Stromal cell of bone marrow (primary cell): ENCODE measurements around the gene HTR1E.
"Not testable (repeated sequence)": the region's sequence is repeated elsewhere in the genome, so short reads cannot be mapped to it uniquely, and the experiment has no call there.

Experiments used
- DNase-seq: peaks from one replicate; pipeline ENCODE4 v3.0.0-alpha.2; 2012; ENCODE audit warnings: low read depth

The HTR1E gene

GRCh38 chr6:86937219-86938079 lies at the start of gene HTR1E:
HTR1E (plus strand) TSS chr6:86937528; CDS start chr6:87015335, 77,807 bp downstream.
- DNase-seq: no peak

GRCh38 chr6:86888301-86888700 lies 49.0 kb upstream of the HTR1E start:
- no peak for DNase-seq

GRCh38 chr6:86897265-86897664 lies 40.1 kb upstream of the HTR1E start:
- not testable (repeated sequence) for DNase-seq

- no peak for DNase-seq
Observed at GRCh38 chr6:86913795-86914194, 23.5 kb upstream of the HTR1E start.

GRCh38 chr6:86916393-86916792 lies 20.9 kb upstream of the HTR1E start:
- no peak for DNase-seq

GRCh38 chr6:86927138-86927537 lies 10.2 kb upstream of the HTR1E start:
- not testable (repeated sequence) for DNase-seq

- DNase-seq: not testable (repeated sequence)
Observed at GRCh38 chr6:86927859-86928258, 9.5 kb upstream of the HTR1E start.

GRCh38 chr6:86934365-86934764 lies 3.0 kb upstream of the HTR1E start:
- DNase-seq: no peak

GRCh38 chr6:86936834-86937218 lies 502 bp upstream of the HTR1E start:
- no peak for DNase-seq

- DNase-seq: no peak
Observed at GRCh38 chr6:86938814-86939213, 1.5 kb downstream of the HTR1E start.

GRCh38 chr6:86941461-86941860 lies 4.1 kb downstream of the HTR1E start:
- DNase-seq: no peak

GRCh38 chr6:86942769-86943516 lies 5.6 kb downstream of the HTR1E start:
- no peak for DNase-seq

GRCh38 chr6:86943819-86944407 lies 6.6 kb downstream of the HTR1E start:
- DNase-seq: no peak

GRCh38 chr6:86949771-86950170 lies 12.4 kb downstream of the HTR1E start:
- DNase-seq: no peak

- DNase-seq: no peak
Observed at GRCh38 chr6:86952991-86953390, 15.7 kb downstream of the HTR1E start.

- no peak for DNase-seq
Observed at GRCh38 chr6:86959656-86960055, 22.3 kb downstream of the HTR1E start.

GRCh38 chr6:86961455-86962200 lies 24.3 kb downstream of the HTR1E start:
- no peak for DNase-seq

GRCh38 chr6:86963352-86963751 lies 26.0 kb downstream of the HTR1E start:
- no peak for DNase-seq

GRCh38 chr6:86964029-86964579 lies 26.8 kb downstream of the HTR1E start:
- no peak for DNase-seq

- DNase-seq: no peak
Observed at GRCh38 chr6:86966271-86966670, 28.9 kb downstream of the HTR1E start.

GRCh38 chr6:86969573-86969972 lies 32.2 kb downstream of the HTR1E start:
- no peak for DNase-seq

GRCh38 chr6:86973088-86973487 lies 35.8 kb downstream of the HTR1E start:
- DNase-seq: no peak
